ENCODE data around the gene NOL4.
"Not testable (repeated sequence)": the region's sequence is repeated elsewhere in the genome, so short reads cannot be mapped to it uniquely, and the experiment has no call there.

The NOL4 gene, protein sequence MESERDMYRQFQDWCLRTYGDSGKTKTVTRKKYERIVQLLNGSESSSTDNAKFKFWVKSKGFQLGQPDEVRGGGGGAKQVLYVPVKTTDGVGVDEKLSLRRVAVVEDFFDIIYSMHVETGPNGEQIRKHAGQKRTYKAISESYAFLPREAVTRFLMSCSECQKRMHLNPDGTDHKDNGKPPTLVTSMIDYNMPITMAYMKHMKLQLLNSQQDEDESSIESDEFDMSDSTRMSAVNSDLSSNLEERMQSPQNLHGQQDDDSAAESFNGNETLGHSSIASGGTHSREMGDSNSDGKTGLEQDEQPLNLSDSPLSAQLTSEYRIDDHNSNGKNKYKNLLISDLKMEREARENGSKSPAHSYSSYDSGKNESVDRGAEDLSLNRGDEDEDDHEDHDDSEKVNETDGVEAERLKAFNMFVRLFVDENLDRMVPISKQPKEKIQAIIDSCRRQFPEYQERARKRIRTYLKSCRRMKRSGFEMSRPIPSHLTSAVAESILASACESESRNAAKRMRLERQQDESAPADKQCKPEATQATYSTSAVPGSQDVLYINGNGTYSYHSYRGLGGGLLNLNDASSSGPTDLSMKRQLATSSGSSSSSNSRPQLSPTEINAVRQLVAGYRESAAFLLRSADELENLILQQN

DNA sequence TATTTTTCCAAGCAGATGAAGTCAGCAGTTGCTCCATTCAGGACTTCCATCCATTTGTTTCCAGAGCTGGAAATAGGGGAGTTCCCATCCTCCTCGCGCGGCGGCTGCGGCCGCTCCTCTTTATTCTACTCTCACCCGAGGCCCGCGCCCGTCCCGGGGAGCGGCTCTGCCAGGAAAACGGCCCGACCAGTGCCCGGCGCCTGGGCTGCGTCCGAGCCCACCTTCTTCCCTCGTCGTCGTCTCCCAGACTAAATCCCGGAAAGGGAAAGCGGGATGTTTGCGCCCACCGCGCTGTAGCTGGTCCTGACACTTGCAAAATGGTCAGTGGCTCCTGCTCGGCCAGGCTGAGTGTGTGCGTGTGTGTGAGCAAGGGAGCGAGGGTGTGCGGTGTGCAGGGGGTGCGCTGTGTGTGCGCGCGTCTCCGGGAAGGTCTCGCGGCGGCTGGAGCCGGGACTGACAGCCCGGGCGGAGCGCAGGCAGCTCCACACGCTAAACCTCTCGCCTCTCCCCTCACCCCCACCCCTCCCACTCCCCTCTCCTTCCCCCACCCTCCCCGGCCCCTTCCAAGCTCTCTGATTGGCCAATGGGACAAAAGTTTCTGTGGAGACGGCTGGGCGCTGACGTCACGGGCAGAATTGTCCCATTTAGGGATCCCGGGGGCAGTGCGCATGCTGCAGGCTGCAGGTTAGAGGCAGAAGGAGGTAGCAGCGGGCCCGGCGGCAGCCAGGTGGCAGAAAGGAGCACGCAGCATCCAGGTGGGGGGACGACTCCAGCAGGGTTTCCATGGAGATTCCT, at the start of gene NOL4:
TSS of gene NOL4 (minus strand) at position 491 of the 795 bp plus-strand sequence. CDS start 1,660 bp downstream, outside the sequence.
- DNase-seq, result peak; percentile 81

DNA sequence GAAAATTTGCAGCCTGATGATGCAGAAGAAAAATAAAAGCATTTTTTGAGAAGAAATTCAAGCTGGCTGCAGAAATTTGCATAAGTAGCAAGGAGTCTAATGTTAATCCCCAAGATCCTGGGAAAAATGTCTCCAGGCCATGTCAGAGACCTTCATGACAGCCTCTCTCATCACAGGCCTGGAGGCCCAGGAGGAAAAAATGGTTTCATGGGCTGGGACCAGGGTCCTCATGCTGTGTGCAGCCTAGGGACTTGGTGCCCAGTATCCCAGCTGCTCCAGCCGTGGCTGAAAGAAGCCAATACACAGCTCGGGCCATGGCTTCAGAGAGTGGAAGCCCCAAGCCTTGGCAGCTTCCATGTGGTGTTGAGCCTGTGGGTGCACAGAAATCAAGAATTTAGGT, 41.3 kb upstream of the NOL4 start:
- DNase-seq, result not testable (repeated sequence)

DNA sequence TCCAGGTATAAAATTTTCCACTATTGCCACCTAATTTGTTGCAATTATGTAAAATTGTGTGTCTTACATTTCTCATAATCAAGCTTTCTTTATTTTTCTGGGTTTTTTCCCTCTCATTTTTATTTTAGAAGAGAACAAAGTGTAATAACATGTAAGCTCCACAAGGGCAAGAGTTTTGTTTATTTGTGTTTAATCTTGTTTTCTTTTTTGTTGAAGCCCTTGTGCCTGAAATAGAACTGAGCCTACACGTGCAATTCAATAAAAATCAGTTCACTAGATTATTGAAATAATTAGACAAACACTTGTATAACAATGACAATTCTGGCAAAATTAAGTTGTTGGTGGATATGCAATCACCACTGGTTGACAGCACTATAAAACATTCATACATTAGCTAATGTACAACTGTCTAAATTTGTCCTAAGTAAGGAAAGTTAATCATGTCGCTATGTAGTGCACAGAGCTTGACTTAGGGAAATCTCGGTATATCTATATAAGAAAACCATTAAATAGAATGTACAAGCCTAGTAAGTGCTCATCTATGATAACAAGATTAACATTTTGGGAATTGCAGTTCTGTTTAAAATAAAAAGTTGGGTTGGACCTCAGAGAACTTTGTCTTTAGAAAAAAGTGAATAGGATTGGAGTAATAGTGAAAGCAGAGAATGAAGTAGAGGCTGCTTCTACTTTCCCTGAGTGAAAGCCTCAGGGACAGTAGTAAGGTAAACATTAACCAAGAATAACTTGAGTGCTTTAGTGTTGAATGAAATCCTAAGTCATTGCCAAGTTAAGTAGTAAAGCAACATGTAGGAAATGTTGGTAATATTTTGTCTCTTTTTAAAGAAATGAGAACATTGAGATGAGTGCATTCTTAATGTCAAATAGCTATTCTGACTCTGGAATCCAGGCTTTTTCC, 37.4 kb upstream of the NOL4 start:
- no peak for DNase-seq

DNA sequence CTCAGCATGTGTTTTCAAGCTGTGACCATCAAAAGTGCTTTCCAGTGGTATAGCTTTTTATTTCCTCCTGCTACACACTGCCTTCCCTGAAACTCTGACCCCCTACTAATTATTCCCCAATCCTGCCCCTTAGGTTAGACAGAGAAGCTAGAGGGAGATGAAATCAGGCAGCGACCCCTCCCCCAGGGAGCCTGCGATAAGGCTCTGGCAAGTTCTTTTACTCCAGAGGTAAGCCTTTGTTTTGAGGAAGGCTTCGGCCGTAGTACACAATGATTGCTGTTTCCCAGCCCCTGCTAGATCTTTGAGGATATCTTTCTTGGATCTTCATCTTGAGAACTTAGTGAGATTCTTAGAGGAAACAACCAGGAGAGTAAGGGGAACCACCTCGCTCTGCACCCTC, 33.5 kb upstream of the NOL4 start:
- DNase-seq, result no peak

DNA sequence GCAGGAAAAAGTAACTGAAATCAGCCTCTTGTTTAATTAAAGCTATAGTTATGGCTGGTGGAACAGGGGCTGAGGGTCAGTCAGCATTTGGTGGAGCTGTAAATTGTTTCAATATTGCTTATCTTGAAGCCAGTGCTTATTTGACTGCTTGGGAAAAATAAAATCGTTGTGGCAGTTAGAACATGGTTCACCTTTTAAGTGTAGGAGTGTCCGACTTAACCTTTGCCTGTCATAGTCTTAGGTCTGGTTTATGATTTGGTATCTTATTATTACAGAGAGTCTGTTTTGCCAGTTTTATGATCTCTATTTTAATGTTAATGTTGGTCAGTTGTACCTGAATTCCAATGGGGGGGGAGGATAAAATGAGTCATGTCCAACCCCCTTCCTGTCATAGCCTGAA, 27.2 kb upstream of the NOL4 start:
- no peak for DNase-seq

DNA sequence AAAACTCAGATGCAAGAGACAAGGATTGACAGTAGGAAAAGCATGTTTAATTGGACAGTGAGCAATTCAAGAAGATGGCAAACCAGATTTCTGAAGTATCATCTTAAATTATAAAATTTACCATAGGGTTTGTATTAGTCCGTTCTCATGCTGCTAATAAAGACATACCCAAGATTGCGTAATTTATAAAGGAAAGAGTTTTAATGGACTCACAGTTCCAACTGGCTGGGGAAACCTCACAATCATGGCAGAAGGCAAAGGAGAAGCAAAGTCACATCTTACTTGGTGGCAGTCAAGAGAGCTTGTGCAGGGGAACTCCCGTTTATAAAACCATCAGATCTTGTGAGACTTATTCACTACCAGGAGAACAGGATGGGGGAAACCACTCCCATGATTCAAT, 24.0 kb upstream of the NOL4 start:
- DNase-seq, result no peak

DNA sequence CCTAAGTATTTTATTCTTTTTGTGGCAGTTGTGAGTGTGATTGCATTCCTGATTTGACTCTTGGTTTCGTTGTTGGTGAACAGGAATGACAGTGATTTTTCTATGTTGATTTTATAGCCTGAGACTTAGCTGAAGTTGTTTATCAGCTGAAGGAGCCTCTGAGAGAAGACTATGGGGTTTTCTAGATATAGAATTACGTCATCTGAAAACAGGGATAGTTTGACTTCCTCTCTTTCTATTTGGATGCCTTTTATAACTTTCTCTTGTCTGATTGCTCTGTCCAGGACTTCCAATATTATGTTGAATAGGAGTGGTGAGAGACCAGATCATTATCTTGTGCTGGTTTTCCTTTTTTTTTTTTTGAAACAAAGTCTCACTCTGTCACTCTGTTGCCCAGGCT, 18.0 kb upstream of the NOL4 start:
- DNase-seq, result no peak

DNA sequence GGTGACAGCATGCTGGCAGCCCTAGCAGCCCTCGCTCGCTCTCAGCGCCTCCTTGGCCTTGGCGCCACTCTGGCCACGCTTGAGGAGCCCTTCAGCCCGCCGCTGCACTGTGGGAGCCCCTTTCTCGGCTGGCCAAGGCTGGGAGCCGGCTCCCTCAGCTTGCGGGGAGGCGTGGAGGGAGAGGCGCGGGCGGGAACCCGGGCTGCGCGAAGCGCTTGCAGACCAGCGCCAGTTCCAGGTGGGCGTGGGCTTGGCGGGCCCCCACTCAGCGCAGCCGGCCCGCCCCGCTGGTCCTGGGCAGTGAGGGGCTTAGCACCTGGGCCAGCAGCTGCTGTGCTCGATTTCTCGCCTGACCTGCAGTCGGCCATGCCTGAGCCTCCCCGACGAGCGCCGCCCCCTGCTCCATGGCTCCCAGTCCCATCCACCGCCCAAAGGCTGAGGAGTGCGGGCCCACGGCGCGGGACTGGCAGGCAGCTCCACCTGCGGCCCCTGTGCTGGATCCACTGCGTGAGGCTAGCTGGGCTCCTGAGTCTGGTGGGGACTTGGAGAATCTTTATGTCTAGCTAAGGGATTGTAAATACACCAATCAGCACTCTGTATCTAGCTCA, 9.2 kb upstream of the NOL4 start:
- not testable (repeated sequence) for DNase-seq

DNA sequence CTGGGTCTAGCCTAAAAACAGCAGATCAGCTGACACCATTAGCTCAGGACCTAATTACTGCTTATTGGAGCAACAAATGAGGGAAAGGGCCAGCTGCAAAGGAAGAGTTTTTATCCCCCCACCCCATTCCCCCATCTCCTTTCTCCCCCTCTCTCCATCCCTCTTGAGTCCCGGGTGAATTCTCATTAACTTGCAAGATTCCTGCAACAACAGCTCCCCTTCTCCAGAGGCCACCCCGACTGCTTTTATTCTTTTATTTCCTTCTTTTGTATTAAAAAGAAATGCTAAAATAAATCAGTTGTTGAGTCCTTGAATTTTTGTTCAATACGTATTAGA, 473 bp upstream of the NOL4 start:
- no peak for DNase-seq

DNA sequence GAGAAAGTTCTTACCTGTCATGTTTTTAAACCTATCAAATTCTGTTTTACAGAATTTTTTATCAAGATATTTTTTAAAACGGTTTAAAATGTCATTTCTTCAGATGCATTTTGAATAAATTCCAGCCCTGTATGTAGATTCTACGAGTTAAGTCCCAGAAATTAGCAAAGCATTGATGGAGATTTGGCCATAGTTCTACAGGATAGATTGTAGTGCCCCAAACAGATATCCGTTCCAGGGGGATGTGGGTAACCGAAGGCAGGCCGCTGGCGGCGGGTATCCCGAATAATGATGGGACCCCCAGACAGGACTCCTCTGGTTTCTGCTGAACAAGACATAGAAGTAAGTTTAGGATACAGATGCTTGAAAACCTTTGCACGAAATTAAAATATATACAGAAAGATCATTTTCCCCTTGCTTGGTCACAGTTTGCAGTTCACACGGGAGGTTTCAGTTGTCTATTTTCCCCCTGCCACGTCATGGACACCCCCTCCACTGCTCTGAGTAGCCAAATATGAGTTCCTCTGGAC, 755 bp downstream of the NOL4 start:
- peak; percentile 11 for DNase-seq

DNA sequence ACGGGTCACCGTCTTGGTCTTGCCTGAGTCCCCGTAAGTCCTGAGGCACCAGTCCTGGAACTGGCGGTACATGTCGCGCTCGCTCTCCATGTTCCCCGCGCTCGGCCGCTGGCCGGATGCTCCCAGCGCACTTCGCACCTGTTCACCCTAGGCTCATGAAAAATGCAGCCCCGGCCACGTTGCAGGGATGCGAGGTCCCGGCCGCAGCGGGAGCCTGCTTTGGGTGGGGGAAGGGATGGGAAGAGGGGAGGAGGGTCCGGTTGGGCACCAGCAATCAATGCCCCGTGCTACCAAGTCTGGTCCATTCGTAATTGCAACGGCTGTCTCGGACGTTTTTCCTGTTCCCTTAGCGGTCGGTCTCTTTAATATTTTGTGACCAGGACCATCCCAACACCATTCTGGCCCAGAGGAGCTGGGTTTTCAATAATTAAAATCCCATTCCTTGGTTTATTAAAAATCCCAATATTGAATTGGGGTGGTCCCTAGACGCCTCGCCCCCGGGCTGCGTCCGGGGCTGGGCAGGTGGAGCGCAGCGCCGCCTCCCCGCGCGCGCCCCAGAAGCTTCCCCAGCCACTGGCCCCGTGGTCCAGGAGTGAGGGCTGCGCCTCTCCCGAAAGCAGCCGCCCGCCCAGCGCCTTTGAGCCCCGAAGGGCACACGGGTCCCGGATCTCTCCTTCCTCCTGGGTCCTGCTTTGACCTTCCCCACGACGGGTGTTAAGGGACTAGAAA, 1.4 kb downstream of the NOL4 start:
- peak; percentile 22 for DNase-seq

DNA sequence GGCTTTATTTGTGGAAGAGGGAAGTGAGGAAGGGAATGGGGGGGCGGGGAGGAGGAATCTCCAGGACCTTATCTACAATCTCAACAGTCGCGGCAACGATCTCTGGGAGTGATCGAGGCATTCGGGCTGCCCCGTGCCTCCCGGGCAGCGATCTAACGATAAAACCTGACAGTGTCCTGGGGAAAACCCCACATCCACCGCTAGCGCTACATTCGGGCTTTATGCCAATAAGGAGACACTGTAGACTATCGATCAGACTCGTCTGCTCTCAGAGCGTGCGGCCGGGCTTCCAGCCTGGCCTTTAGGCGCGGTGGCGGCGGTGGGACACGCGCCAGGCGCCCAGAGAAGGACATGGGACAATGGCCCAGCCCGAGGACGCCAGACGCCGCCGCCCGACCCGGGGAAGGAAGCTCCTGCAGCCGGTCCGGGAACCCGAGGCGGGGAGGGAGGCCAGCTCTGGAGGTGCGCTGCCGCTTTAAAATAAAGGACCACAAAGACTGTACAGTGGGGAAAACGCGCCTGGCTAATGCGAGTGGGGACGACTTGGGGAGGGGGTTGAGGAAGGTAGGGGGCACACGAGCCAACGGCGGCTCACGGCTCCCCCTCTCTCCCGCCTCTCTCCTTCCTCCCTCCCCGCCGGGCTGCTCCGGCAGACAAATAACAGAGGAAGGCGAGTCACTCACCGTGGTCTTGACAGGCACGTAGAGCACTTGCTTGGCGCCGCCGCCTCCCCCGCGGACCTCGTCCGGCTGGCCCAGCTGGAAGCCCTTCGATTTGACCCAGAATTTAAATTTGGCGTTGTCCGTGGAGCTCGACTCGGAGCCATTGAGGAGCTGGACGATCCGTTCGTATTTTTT, 2.2 kb downstream of the NOL4 start:
- DNase-seq, result peak; percentile 18

DNA sequence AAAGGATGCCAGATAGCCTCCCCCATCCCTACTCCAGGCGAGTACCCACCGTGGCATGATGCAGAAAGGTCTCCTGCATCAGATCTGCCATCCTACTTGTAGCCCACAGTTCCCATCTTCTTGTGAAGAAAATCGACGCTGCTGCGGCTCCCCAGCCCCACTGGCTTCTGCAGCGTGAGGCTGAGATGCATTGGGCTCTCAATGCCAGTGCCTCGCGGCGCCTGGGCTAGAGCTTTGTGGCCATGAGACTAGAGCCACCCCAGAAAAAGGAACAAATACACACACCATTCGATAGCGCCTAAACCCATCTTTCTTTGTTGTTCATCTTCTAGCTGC, 2.8 kb downstream of the NOL4 start:
- peak; percentile 39 for DNase-seq

DNA sequence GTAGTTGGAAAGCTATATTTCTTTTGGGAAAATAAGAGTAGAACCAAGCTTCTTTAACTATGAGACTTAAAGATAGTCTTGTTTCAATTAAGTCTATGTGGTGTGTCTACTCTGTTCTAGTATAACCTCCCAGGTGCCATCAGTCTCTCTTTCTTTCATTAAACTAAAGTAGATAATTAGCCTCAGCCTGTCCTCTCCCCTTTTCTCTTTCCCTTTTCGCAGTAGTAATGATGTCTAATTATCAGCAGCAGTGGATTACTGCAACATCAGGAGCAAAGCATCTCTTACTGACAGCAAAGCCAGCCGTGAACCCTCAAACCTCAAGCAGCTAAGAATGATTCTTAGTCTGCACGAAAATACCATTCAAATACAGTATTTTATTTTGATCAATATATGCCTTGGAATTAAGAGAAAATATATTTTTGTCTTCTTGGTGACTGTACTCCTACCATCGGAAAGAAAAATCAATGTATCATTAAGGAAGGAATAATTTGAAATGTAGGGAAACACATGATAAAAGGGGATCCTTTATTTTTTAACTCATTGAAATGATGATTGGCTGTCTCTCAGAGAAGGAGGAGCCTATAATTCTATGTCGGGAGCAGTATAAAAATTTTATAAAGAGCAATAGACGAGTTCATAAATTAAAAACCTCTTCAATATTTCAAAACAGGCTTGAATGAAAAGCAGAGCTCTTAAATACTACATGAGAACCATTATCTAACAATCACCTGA, 4.5 kb downstream of the NOL4 start:
- no peak for DNase-seq

DNA sequence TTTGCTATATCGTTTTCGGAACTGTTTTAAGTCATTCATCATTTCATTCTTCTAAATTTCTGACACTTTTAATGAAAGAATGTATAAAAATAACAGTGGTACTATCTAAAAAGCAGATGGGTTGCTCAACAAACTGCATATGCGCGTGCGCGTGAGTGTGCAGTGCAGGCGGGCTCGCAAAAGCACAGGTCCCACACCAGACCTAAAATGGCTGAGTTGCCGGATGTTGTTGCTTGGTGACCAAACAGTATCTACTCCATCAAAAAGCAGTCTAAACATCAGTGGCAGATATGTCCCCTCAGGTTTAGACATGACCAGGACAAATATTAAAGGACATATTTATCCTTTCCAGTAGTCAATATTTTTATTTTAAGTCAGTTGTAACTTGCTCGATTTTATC, 5.1 kb downstream of the NOL4 start:
- DNase-seq, result no peak

DNA sequence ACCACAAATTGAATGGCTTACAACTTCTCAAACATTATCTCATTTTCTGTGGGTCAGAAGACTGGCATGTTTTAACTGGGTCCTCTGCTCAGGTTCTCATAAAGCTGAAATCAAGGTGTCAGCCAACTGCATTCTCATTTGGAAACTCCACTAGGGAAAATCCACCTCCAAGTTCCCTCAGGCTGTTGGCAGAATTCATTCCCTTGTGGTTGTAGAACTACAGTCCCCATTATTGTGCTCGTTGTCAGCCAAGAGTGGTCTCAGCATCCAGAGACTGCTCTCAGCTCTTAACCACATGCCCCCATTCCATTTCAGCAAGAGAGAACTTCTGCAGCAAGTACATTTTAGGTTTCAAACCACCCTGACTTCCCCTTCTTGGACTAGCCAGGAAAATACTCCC, 12.2 kb downstream of the NOL4 start:
- no peak for DNase-seq

DNA sequence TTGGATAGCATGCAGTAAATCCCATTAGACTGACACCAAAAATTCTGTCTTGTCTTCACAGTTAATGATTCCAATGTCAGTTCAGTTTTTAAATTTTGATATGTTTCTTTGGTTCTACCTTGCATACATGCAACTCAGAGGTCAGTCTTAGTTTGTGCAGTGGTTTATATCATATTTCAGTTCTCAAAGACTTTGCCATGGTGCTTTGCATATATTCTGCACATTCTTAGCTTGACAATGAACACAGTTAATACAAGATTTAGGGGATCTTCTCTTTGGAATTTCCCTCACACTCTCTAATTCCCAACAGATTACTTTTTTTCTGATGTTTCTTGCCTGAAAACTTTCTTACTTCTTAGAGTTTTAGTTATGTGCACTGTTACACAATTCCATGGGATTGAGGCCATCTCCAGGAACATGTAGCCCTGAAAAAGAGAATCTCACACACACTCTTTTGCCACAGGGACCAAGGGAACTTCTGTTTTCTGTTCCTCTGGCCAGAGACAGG, 17.3 kb downstream of the NOL4 start:
- DNase-seq, result no peak

DNA sequence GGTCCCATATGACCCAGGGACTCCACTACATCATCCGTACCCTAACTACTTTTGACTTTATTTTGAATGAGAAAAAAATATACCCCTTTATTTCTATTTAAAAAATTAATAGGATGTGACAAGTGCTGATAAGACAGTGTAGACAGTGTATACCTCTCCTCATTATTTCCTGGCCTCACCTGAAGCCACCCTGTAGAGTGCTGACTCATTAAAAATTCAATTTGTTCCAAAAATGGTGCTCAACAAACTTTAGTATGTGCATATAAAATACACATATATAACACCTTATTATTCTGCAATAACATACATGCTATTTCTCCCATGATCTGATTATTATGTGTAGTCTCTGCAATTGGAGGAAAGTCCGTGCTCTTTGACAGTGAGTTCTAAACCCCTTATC, 20.8 kb downstream of the NOL4 start:
- no peak for DNase-seq

DNA sequence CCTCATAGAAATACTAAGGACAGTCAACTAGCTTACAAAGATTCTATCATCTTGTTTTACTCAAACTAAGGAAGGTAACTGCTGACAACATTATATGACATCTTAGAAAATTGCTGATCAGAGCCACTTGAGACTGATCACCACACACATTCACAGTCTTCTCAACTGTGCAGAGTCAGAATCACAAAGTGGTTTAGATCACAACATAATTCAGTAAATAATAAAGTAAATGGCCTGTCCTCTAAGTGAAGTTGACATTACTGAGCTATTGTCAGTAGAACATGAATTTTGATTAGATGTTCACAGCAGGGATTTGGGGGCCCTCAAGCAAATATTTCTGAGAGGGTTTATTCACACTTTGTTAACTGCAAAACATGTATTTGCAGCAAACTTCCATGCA, 28.5 kb downstream of the NOL4 start:
- no peak for DNase-seq

DNA sequence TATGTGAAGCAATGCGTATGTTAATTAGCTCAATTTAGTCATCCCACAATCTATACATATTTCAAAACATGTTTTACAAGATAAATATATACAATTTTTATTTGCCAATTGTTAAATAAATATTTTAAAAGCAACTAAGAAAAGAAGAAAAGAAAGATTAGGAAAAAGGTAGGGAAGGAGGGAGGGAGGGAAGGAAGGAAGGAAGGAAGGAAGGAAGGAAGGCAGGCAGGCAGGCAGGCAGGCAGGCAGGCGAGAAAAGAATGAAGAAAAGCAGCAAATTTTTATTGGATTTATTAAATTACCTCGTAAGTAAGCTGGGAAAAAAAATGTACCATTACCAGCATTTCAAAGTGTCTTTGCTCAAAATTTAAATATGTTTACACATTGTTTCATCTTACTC, 30.5 kb downstream of the NOL4 start:
- no peak for DNase-seq

Data from NCI-H1694 treated with DMSO at 0.1 percent for 48 hours (cell line).